Activated CD8-positive, alpha-beta T cell treated with anti-CD3 and anti-CD28 coated beads for 36 hours (primary cell): Measurements from ENCODE around the gene SYS1. TPM values are rescaled to one million over a fixed set of nuclear protein-coding genes. Genes with fewer than 3 reads are reported as not detected.

Experiments
- ATAC-seq: fragments of 200-7000 bp; cut with Tn5 transposase; one replicate; pipeline ENCODE4 v1.10.0; 2021; ENCODE audit warnings: mild to moderate bottlenecking, moderate library complexity
- CTCF ChIA-PET: fragments of 350-600 bp; sonication (Branson Sonifier 250); formaldehyde crosslinking; loops from one replicate; lab custom pipeline; 2021; ENCODE audit warnings: antibody characterized with exemption; lab: Charles Lee
- POLR2A ChIA-PET: fragments of 350-600 bp; sonication (Branson Sonifier 250); formaldehyde crosslinking; loops from one replicate; lab custom pipeline; 2021; ENCODE audit warnings: antibody characterized with exemption; lab: Charles Lee
- DNase-seq: peaks from one replicate; pipeline ENCODE4 v3.0.0-alpha.2; 2020
- H3K27ac Mint-ChIP-seq: one replicate; pipeline ENCODE4 v1.8.0; 2021; ENCODE audit warnings: mild to moderate bottlenecking, mixed read lengths
- H3K27me3 Mint-ChIP-seq: one replicate; pipeline ENCODE4 v1.8.0; 2021; ENCODE audit warnings: mixed read lengths
- H3K36me3 Mint-ChIP-seq: one replicate; pipeline ENCODE4 v1.8.0; 2021; ENCODE audit warnings: low read depth, mixed read lengths
- H3K4me1 Mint-ChIP-seq: one replicate; pipeline ENCODE4 v1.8.0; 2021; ENCODE audit warnings: low read depth, mixed read lengths
- H3K4me3 Mint-ChIP-seq: one replicate; pipeline ENCODE4 v1.8.0; 2021; ENCODE audit warnings: mild to moderate bottlenecking, moderate library complexity, mixed read lengths
- H3K9me3 Mint-ChIP-seq: one replicate; pipeline ENCODE4 v1.8.0; 2021; ENCODE audit warnings: mixed read lengths
- CTCF ChIP-seq: fragments of 200-600 bp; IDR thresholded peaks from one replicate; pipeline ENCODE4 v1.8.0; 2022; ENCODE audit warnings: antibody characterized with exemption, mild to moderate bottlenecking
- intact Hi-C: fragments of 100-400 bp; cut with micrococcal nuclease; formaldehyde crosslinking; loops from one replicate; pipeline ENCODE4 v1.10.0; 2022
- total RNA-seq, 2 experiments: library from RNA; stranded (reverse); gene quantifications; one replicate each; pipeline ENCODE4 v1.2.3, GENCODE V29; 2021

The SYS1 gene
- total RNA-seq, 2 experiments from 2014 or later: 19.6 to 20.7 TPM

GRCh38 chr20:45407067-45407745, 44.2 kb downstream of the SYS1 start:
- POLR2A ChIA-PET: interaction anchor here (0.6 to 2.5 kb wide), 7 partner anchors 9 to 45 kb away, joined by 3 to 14 read pairs (median 3); partner anchors contain the start of genes PIGT and SYS1
- peaks cover 21% of the 10 kb centered on the region for H3K4me1 Mint-ChIP-seq
- H3K36me3 Mint-ChIP-seq: peaks cover 5% of the 10 kb centered on the region
- ATAC-seq (no peak), DNase-seq (no peak)
- peaks cover 4% of the 10 kb centered on the region for H3K27me3 Mint-ChIP-seq
- peak overlapping the region; percentile 67 for H3K4me3 Mint-ChIP-seq
- peak overlapping the region; percentile 63 for H3K27ac Mint-ChIP-seq
- H3K9me3 Mint-ChIP-seq: peaks cover 1% of the 10 kb centered on the region
- intact Hi-C loops: no loop called here
- CTCF ChIA-PET: interaction anchor here (0.6 to 3.4 kb wide), 6 partner anchors 8 to 106 kb away, joined by 3 to 26 read pairs (median 10); partner anchors contain the start of genes PIGT and SYS1
- no peak for TF ChIP-seq CTCF

- TF ChIP-seq CTCF: no peak
- ATAC-seq: peak; percentile 36
- Mint-ChIP-seq H3K4me1 (peaks cover 21% of the 10 kb centered on the region), H3K27me3 (peaks cover 4% of the 10 kb centered on the region), H3K36me3 (peaks cover 3% of the 10 kb centered on the region), H3K9me3 (no peaks in the 10 kb centered on the region), H3K27ac (peak within 1 kb of the TSS; percentile 63), H3K4me3 (peak within 1 kb of the TSS; percentile 67)
- POLR2A ChIA-PET: interaction anchor here (0.8 to 2.5 kb wide), 4 partner anchors 8 to 45 kb away, joined by 3 to 14 read pairs (median 6); partner anchors contain the start of genes PIGT and SYS1
- CTCF ChIA-PET: interaction anchor here (0.9 to 3.4 kb wide), 6 partner anchors 8 to 71 kb away, joined by 3 to 26 read pairs (median 10); partner anchors contain the start of genes PIGT and SYS1
- intact Hi-C loops: no loop called here
- DNase-seq: peak; percentile 54
Measured at GRCh38 chr20:45407783-45408645, 45.1 kb downstream of the SYS1 start, which contains the start of gene DBNDD2. Gene DBNDD2, plus strand, starts transcription at chr20:45408289. Its CDS starts 179 bp downstream, at chr20:45408468.

- no peak for TF ChIP-seq CTCF
- Mint-ChIP-seq H3K27ac (peak overlapping the region; percentile 16), H3K27me3 (peaks cover 4% of the 10 kb centered on the region), H3K4me3 (peak overlapping the region; percentile 10), H3K9me3 (no peaks in the 10 kb centered on the region), H3K36me3 (peaks cover 3% of the 10 kb centered on the region), H3K4me1 (peaks cover 21% of the 10 kb centered on the region)
- intact Hi-C loops: no loop called here
- peak; percentile 22 for DNase-seq
- POLR2A ChIA-PET: interaction anchor here (2.5 kb wide), 1 partner anchor 36 kb away, joined by 8 read pairs; no protein-coding TSS in a partner anchor
- no peak for ATAC-seq
- CTCF ChIA-PET: interaction anchor here (0.9 to 3.4 kb wide), 5 partner anchors 28 to 72 kb away, joined by 3 to 26 read pairs (median 12); partner anchors contain the start of gene SYS1
Measured at GRCh38 chr20:45408646-45409213, 45.8 kb downstream of the SYS1 start.

GRCh38 chr20:45409521-45410272, 46.7 kb downstream of the SYS1 start:
- peaks cover 2% of the 10 kb centered on the region for H3K27me3 Mint-ChIP-seq
- DNase-seq: no peak
- TF ChIP-seq CTCF: no peak
- POLR2A ChIA-PET: interaction anchor here (0.7 to 1.0 kb wide), 2 partner anchors 36 to 481 kb away, joined by 3 read pairs; no protein-coding TSS in a partner anchor
- intact Hi-C loops: no loop called here
- ATAC-seq: no peak
- peaks cover 2% of the 10 kb centered on the region for H3K36me3 Mint-ChIP-seq
- H3K4me1 Mint-ChIP-seq: peaks cover 23% of the 10 kb centered on the region
- H3K9me3 Mint-ChIP-seq: no peaks in the 10 kb centered on the region
- H3K4me3 Mint-ChIP-seq: no peak overlapping the region
- H3K27ac Mint-ChIP-seq: no peak overlapping the region
- CTCF ChIA-PET: interaction anchor here (0.8 to 4.3 kb wide), 3 partner anchors 27 to 36 kb away, joined by 4 to 26 read pairs (median 24); no protein-coding TSS in a partner anchor
